HG03039 (cell line): Measurements from ENCODE around the gene ITGA3.
"Not testable (repeated sequence)": the region's sequence is repeated elsewhere in the genome, so short reads cannot be mapped to it uniquely, and the experiment has no call there.

Source experiments
- ATAC-seq: cut with Tn5 transposase; IDR thresholded peaks from one replicate; pipeline ENCODE4 v1.9.1; 2021; ENCODE audit warnings: mild to moderate bottlenecking, moderate library complexity; ENCODE audit not compliant: unreplicated experiment

ITGA3 gene

DNA sequence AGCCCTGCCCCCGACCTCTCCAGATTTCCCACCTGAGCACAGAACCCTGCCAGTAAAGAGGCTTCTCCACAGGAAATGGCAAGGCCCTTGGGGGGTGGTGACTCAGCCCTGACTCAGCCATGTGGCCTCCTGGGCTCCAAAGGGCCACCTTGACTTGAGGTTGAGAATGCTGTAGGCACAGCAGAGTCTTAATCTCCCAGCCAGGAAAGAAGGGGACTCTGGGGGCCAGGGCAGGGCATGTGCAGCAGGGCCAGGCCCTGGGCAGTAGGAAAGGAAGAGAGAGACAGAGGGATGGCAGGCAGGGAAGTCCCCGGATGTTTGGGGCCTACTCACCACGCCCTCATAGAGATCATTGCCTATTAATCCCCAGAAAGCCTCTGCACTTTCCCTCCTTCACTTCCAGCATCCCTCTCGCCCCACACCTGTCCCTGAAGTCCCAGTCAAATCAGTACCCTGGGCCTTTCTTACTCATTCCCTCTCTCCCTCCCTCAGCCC, 4.8 kb upstream of the ITGA3 start:
- ATAC-seq = no peak

GRCh38 chr17:50051606-50052005, 4.3 kb upstream of the ITGA3 start:
- no peak for ATAC-seq

DNA sequence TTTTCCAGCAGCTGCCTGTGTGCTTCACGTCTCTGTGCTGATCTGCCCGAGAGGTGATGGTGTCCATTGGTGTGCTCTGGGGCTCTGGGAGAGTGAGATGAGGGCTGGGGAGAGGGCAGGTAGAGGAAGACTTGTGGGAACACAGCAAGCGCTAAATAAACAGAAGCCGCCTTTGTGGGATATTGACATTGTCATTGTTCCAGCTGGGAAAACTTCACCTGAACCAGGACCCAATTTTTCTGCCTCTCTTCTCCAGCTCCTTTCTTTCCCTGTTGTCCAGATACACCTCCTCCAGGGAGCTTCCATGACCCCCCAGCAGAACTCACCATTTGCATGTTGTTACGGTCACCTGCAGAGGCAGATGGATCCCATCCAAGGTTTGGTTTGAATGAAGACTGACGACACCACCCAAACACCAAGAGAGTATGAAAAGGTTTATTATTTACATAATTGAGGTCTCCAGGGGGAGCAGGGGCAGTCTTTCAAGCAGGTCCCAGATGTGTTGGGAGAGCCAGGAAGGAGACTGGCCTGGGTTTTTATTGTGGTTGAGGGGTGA, 3.6 kb upstream of the ITGA3 start:
- no peak for ATAC-seq

- no peak for ATAC-seq
Measured at GRCh38 chr17:50052822-50053653, 2.9 kb upstream of the ITGA3 start.

DNA sequence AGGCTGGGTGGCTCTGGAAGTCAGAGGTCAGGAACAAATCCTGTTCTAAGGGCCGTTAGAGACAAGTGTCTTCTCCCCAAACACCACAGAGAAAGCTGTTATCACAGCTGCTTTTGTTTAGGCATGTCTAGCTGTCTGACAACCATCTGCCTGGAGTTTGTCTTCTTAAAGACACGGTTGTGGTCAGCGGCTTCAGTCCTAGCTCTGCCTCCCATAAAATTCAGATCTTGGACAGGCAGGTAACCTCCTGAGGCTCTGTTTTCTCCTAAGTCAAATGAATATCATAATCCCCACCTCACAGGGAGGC, 2.3 kb upstream of the ITGA3 start:
- no peak for ATAC-seq

DNA sequence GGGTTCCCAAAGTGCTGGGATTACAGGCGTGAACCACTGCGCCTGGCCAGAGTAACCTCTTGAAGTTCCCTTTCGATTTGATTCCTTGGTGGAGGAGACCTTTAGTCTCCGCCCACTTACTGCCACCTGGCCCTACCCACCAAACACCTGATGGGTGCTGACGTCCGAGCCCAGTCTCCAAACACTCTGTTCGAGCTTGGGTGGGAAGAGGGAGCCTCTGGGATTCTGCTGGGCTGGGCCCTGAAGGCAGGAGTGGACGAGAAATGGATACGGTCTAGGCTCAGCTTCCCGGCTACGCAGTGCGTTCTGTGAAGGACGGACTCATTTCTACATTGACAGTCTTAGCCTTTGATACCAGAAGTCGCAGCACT, 870 bp upstream of the ITGA3 start:
- no peak for ATAC-seq

DNA sequence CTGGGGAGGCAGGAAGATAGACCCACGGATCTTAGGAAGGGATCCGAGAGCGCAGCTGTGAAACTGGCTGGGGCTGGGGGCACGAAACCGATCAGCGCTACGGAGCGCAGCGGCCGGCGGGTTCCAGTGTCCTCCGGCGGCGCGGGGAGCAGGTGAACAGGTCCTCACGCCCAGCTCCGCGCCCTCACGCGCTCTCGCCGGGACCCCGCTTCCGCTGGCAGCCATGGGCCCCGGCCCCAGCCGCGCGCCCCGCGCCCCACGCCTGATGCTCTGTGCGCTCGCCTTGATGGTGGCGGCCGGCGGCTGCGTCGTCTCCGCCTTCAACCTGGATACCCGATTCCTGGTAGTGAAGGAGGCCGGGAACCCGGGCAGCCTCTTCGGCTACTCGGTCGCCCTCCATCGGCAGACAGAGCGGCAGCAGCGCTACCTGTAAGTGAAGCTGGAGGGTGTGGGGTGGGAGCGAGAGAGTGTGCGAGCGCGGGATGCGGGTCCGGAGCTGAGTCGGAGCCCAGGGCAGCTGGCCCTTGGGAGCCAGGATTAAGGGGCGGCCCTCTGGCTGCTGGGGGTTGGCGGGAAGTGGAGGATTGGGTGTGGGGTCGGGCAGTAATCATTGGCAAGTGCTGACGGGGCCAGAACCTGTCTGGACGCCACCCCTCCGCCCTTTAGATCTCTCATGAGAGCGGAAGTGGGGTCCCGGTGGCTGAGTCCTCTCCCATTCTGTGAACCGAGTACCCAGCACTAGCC, 479 bp downstream of the ITGA3 start:
- no peak for ATAC-seq

- ATAC-seq = no peak
Measured at GRCh38 chr17:50056961-50057330, 1.0 kb downstream of the ITGA3 start.

DNA sequence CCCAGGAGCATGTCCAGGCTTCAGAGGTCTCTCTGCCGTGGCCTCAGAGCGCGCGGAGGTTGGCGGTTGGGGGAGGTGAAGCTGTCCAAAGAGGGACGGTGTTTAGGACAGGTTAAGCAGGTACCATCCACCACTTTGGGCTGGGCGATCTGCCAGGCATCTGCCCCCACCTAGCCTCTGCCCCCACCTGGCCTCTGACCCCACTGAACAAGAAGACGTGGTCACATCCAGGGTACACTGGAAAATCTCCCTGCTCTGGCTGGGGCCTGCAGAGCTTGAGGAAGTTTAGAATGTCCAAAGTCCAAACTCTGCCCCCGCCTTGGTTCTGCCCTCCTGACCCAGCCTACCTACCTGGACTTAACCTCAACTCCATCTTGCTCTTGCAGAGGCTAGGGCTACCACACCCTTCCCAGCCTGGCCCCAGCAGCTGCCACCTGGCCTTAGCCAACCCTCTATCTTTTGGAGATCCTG, 1.6 kb downstream of the ITGA3 start:
- no peak for ATAC-seq

GRCh38 chr17:50058296-50058953, 2.5 kb downstream of the ITGA3 start:
- no peak for ATAC-seq

- no peak for ATAC-seq
Measured at GRCh38 chr17:50059256-50059655, 3.3 kb downstream of the ITGA3 start.

- no peak for ATAC-seq
Measured at GRCh38 chr17:50059759-50060273, 3.9 kb downstream of the ITGA3 start.

- no peak for ATAC-seq
Measured at GRCh38 chr17:50060951-50061712, 5.2 kb downstream of the ITGA3 start.

- ATAC-seq = not testable (repeated sequence)
Measured at GRCh38 chr17:50061713-50062045, 5.8 kb downstream of the ITGA3 start.

GRCh38 chr17:50062293-50063243, 6.7 kb downstream of the ITGA3 start:
- no peak for ATAC-seq

DNA sequence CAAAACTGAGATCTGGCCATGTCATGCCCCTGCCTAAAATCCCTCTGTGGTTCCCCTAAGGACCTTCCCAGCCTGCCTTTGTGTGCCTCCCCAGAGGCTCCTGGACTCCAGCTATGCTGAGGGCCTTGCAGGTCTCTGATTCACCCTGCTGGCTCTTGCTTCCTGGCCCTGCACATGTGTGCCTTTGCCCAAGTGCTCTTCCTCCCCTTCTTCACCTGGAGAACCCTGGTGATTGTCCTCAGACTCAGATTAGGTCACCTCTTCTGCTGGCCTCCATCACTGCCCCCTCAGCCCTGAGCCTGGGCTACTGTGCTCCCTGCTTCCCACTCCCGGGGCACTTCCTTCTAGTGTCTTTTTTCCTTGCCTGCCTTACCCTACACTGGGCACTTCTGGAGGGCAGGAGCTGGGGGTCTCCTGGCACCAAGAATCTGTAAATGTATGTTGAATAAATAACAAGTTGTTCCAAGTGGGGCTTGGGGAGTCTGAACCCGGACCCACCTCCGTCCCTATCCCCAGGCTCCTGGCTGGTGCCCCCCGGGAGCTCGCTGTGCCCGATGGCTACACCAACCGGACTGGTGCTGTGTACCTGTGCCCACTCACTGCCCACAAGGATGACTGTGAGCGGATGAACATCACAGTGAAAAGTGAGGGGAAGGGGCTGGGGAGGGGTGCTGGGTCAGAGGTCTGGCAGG, 7.8 kb downstream of the ITGA3 start:
- no peak for ATAC-seq

- ATAC-seq = no peak
Measured at GRCh38 chr17:50064253-50065001, 8.5 kb downstream of the ITGA3 start.

DNA sequence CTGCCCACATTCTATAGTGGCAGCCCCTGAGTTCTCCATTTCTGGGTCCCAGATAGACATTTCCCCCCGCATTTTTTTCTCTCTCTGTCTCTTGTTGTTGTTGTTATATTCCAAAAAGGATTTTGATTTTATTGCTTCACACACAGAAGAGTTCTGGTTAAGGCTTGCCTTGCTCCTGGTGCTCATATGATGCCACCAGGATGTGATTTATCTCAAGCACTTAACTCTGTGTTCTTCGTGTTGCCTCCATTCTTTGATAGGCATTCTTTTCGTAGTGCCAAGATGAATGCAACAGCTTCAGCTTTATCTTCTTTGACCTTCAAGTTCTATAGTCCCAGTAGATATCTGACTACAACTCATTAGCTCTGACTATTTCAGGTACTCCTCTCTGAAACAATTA, 9.1 kb downstream of the ITGA3 start:
- ATAC-seq = no peak
